HepG2 (cell line): ENCODE results near the gene SREBF1. TPM values are rescaled to one million over a fixed set of nuclear protein-coding genes. Genes with fewer than 3 reads are reported as not detected.

Experiments
- BCL6 ChIP-seq: IDR thresholded peaks from 2 replicates; pipeline ENCODE4 v1.6.1; 2016; ENCODE audit warnings: missing genetic modification reagents, missing compliant biosample characterization
- BRCA1 ChIP-seq: sonication (generic); formaldehyde crosslinking; IDR thresholded peaks from 2 replicates; pipeline ENCODE4 v1.4.0; 2020; ENCODE audit warnings: missing genetic modification reagents
- HDAC2 ChIP-seq: sonication (generic); formaldehyde crosslinking; IDR thresholded peaks from 2 replicates; pipeline ENCODE4 v1.4.0; 2020; ENCODE audit warnings: missing genetic modification reagents
- HNRNPLL ChIP-seq: fragments of 200-400 bp; formaldehyde crosslinking; IDR thresholded peaks from 2 replicates; pipeline ENCODE4 v1.6.1; 2017; ENCODE audit warnings: mild to moderate bottlenecking, low read depth, low read length; ENCODE audit not compliant: poor library complexity, severe bottlenecking
- HNRNPUL1 ChIP-seq: fragments of 200-400 bp; formaldehyde crosslinking; IDR thresholded peaks from 2 replicates; pipeline ENCODE4 v1.6.1; 2017; ENCODE audit warnings: low read depth, mild to moderate bottlenecking, low read length, moderate library complexity
- IKZF4 ChIP-seq: sonication (generic); formaldehyde crosslinking; IDR thresholded peaks from 2 replicates; pipeline ENCODE4 v1.5.1; 2020; ENCODE audit warnings: borderline replicate concordance, mild to moderate bottlenecking, low read depth, missing genetic modification reagents; ENCODE audit errors: not compliant biosample characterization
- KAT7 ChIP-seq: IDR thresholded peaks from 2 replicates; pipeline ENCODE4 v1.6.1; 2018; ENCODE audit warnings: borderline replicate concordance, missing compliant biosample characterization
- MED1 ChIP-seq: sonication (generic); formaldehyde crosslinking; IDR thresholded peaks from 2 replicates; pipeline ENCODE4 v1.4.0; 2020; ENCODE audit warnings: missing genetic modification reagents
- NAIF1 ChIP-seq: sonication (generic); formaldehyde crosslinking; IDR thresholded peaks from 2 replicates; pipeline ENCODE4 v1.5.0; 2020; ENCODE audit warnings: mild to moderate bottlenecking, missing genetic modification reagents, borderline replicate concordance
- POLR2A ChIP-seq, 2 experiments: IDR thresholded peaks; 2 replicates each; pipeline ENCODE4 v1.6.1; 2011; ENCODE audit warnings: low read depth in 2 of 2, low read length in 2 of 2, mild to moderate bottlenecking in 1 of 2, moderate library complexity in 1 of 2; ENCODE audit not compliant: insufficient read depth in 1 of 2
- PPARG ChIP-seq: conservative IDR thresholded peaks from 2 replicates; pipeline ENCODE4 v1.6.1; 2016; ENCODE audit warnings: missing biosample characterization, missing genetic modification reagents
- REPIN1 ChIP-seq: sonication (generic); formaldehyde crosslinking; IDR thresholded peaks from 2 replicates; pipeline ENCODE4 v1.8.0; 2022; ENCODE audit warnings: missing genetic modification reagents, low read depth, mild to moderate bottlenecking, borderline replicate concordance
- RXRA ChIP-seq: sonication (generic); formaldehyde crosslinking; IDR thresholded peaks from 2 replicates; pipeline ENCODE4 v1.5.1; 2020; ENCODE audit warnings: missing genetic modification reagents
- SAFB2 ChIP-seq: sonication (generic); formaldehyde crosslinking; IDR thresholded peaks from 2 replicates; pipeline ENCODE4 v1.5.1; 2020; ENCODE audit warnings: missing genetic modification reagents, low read depth, mild to moderate bottlenecking, borderline replicate concordance
- TBX3 ChIP-seq: fragments of 450-650 bp; IDR thresholded peaks from 2 replicates; pipeline ENCODE4 v1.6.1; 2017; ENCODE audit warnings: antibody characterized with exemption, mild to moderate bottlenecking, inconsistent platforms, borderline replicate concordance
- THYN1 ChIP-seq: sonication (generic); formaldehyde crosslinking; IDR thresholded peaks from 2 replicates; pipeline ENCODE4 v1.8.1; 2023; ENCODE audit warnings: low read depth, mild to moderate bottlenecking, moderate library complexity, missing genetic modification reagents, borderline replicate concordance
- ZNF160 ChIP-seq: sonication (generic); formaldehyde crosslinking; IDR thresholded peaks from 2 replicates; pipeline ENCODE4 v1.8.0; 2022; ENCODE audit warnings: mild to moderate bottlenecking, inconsistent platforms, missing genetic modification reagents
- ZNF30 ChIP-seq: sonication (generic); formaldehyde crosslinking; IDR thresholded peaks from 2 replicates; pipeline ENCODE4 v1.5.0; 2020; ENCODE audit warnings: mild to moderate bottlenecking, missing genetic modification reagents
- ZNF451 ChIP-seq: sonication (generic); formaldehyde crosslinking; IDR thresholded peaks from 2 replicates; pipeline ENCODE4 v1.5.0; 2020; ENCODE audit warnings: mild to moderate bottlenecking, missing genetic modification reagents
- ZNF616 ChIP-seq: sonication (generic); formaldehyde crosslinking; IDR thresholded peaks from 2 replicates; pipeline ENCODE4 v1.5.0; 2020; ENCODE audit warnings: low read depth, mild to moderate bottlenecking, missing genetic modification reagents
- ZNF678 ChIP-seq: sonication (generic); formaldehyde crosslinking; IDR thresholded peaks from 2 replicates; pipeline ENCODE4 v1.4.0; 2020; ENCODE audit warnings: mild to moderate bottlenecking, missing genetic modification reagents
- ZNF710 ChIP-seq: sonication (generic); formaldehyde crosslinking; IDR thresholded peaks from 2 replicates; pipeline ENCODE4 v1.5.0; 2020; ENCODE audit warnings: mild to moderate bottlenecking, missing genetic modification reagents, borderline replicate concordance
- ZNF720 ChIP-seq: sonication (generic); formaldehyde crosslinking; IDR thresholded peaks from 2 replicates; pipeline ENCODE4 v1.4.0; 2020; ENCODE audit warnings: missing genetic modification reagents
- ZNF780A ChIP-seq: sonication (generic); formaldehyde crosslinking; IDR thresholded peaks from 2 replicates; pipeline ENCODE4 v1.8.0; 2022; ENCODE audit warnings: mild to moderate bottlenecking, missing genetic modification reagents, moderate library complexity
- polyA plus RNA-seq, 8 experiments: library from polyadenylated mRNA; depleted of rRNA in 3 of 8; stranded (reverse) in 7 of 8; unstranded in 1 of 8; fragments of >200 nt; fragmentation: Illumina TruSeq in 4 of 8; extraction: Trizol in 4 of 8; gene quantifications; 2 replicates each; pipeline versions ENCODE4 v1.2.1 to v1.2.3, GENCODE V29; 2011 to 2016; ENCODE audit warnings: low read depth in 4 of 8, missing spikeins in 1 of 8, mixed read lengths in 1 of 8; ENCODE audit not compliant: insufficient read depth in 1 of 8
- total RNA-seq, 5 experiments: library from RNA; depleted of rRNA; stranded (reverse); fragments of >200 nt; fragmentation: Illumina TruSeq; extraction: Trizol; gene quantifications; 2 replicates each; pipeline ENCODE4 v1.2.3, GENCODE V29; 2016; ENCODE audit warnings: low read depth in 1 of 5
- TF ChIP-seq, protein P1 (sequence below): sonication (generic); formaldehyde crosslinking; IDR thresholded peaks from 2 replicates; pipeline ENCODE4 v1.4.0; 2020; ENCODE audit warnings: missing genetic modification reagents

SREBF1 gene
- total and polyA plus RNA-seq, 2 of the 13 experiments (the other 11 are each of a cell fraction or from before 2014, with no cell fraction given): 34.3 to 38.0 TPM

DNA sequence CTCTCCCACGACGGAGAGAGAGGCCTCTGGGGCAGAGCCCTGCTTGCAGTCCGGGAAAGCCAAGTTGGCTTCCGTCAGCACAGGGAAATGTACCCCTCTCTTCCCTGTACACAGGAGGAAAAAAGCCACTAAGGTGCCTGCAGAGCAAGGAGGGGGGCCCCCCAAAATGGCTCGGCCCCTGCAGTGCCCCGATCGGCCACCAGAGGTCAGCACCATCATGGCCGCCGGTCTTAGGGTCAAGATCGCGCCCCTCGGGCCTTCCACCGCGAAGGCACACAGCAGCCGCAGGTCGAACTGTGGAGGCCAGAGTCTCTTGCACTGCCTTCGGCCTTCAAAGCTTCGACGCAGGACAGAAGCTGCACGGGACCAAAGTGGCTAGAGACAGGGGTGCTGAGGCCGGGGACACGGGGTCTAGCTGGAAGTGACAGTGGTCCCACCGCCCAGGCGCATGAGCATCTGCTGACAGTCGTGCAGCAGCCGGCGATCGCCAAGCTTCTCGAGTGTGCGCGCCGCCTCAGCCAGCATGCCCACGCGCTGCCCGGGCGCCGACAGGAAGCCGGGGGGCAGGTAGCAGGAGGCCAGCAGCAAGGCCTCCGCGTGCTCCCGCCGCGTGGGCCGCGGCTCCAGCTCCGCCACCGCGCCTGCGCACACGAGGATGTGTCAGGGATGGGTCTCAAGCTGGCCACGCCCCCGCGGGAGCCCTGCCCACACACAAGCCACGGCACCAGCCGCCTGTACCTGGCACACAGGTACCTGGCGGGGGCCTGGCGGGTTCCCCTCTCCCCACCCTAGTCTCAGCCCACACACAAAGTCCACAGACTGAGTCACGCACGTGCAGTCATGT is 24.4 kb downstream of the SREBF1 start (continued):
- TF ChIP-seq KAT7 (CRISPR knock-in tag) (0 out of 2 replicates have a peak, but pooled peaks have one; percentile 49), ZNF720 (CRISPR knock-in tag) (no peak), THYN1 (CRISPR knock-in tag) (no peak), ZNF160 (CRISPR knock-in tag) (peak; percentile 45; the same call in 1 of the 2 replicates), REPIN1 (no peak), MED1 (CRISPR knock-in tag) (peak; percentile 58), RXRA (peak; percentile 80), HNRNPLL (peak; percentile 40), BRCA1 (CRISPR knock-in tag) (0 out of 2 replicates have a peak, but pooled peaks have one; percentile 40), ZNF678 (CRISPR knock-in tag) (no peak), TBX3 (no peak), BCL6 (CRISPR knock-in tag) (no peak), POLR2A (IDR thresholded peaks at IDR 0.05; ENCODE audit: insufficient read depth in 1 of 2, low read depth in 2 of 2, low read length in 2 of 2) (peak; percentile 16 to 29; a peak in 1 of 4 replicates), ZNF780A (CRISPR knock-in tag) (no peak), HNRNPUL1 (no peak), IKZF4 (CRISPR knock-in tag) (no peak), ZNF710 (CRISPR knock-in tag) (no peak), ZNF616 (CRISPR knock-in tag) (no peak), SAFB2 (no peak), HDAC2 (CRISPR knock-in tag) (no peak), ZNF451 (no peak; the same call in 1 of the 2 replicates), NAIF1 (CRISPR knock-in tag) (no peak), PPARG (CRISPR knock-in tag) (no peak), ZNF30 (CRISPR knock-in tag) (no peak)
- TF ChIP-seq, protein P1, sequence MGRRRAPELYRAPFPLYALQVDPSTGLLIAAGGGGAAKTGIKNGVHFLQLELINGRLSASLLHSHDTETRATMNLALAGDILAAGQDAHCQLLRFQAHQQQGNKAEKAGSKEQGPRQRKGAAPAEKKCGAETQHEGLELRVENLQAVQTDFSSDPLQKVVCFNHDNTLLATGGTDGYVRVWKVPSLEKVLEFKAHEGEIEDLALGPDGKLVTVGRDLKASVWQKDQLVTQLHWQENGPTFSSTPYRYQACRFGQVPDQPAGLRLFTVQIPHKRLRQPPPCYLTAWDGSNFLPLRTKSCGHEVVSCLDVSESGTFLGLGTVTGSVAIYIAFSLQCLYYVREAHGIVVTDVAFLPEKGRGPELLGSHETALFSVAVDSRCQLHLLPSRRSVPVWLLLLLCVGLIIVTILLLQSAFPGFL (CRISPR knock-in tag): no peak
